Esophagus muscularis mucosa (tissue), 3 donors: Measurements from ENCODE around the gene MACC1.

Experiments used
- CTCF ChIP-seq, 3 experiments: fragments of 200-600 bp in 2 of 3; fragments of 450-650 bp in 1 of 3; sonication (generic) in 2 of 3; IDR thresholded peaks; one replicate each; pipeline ENCODE4 v1.5.1; 2017 to 2019; ENCODE audit warnings: antibody characterized with exemption in 3 of 3, mild to moderate bottlenecking in 2 of 3, moderate library complexity in 1 of 3
- POLR2A ChIP-seq: fragments of 450-650 bp; IDR thresholded peaks from one replicate; pipeline ENCODE4 v1.6.1; 2017; ENCODE audit warnings: antibody characterized with exemption, moderate library complexity, mild to moderate bottlenecking, low read depth

- TF ChIP-seq CTCF (IDR thresholded peaks at IDR 0.05), result no peak
- no peak for TF ChIP-seq POLR2A
Observed at GRCh38 chr7:20201380-20201779, 15.8 kb downstream of the MACC1 start.
